C4-2B (cell line): Measurements from ENCODE around the gene HMGXB3.

ENCODE experiments used
- H3K27ac ChIP-seq: fragments of 450-650 bp; 2 replicates; pipeline ENCODE4 v1.5.1; 2017
- ZFX ChIP-seq: fragments of 450-650 bp; IDR thresholded peaks from 2 replicates; pipeline ENCODE4 v1.6.1; 2017
- TF ChIP-seq, protein P1 (sequence below): fragments of 450-650 bp; conservative IDR thresholded peaks from 2 replicates; pipeline ENCODE4 v1.5.1; 2017; ENCODE audit warnings: mild to moderate bottlenecking

Gene HMGXB3

GRCh38 chr5:150013931-150014330 lies 13.4 kb downstream of the HMGXB3 start:
- TF ChIP-seq ZFX: no peak
- TF ChIP-seq, protein P1, sequence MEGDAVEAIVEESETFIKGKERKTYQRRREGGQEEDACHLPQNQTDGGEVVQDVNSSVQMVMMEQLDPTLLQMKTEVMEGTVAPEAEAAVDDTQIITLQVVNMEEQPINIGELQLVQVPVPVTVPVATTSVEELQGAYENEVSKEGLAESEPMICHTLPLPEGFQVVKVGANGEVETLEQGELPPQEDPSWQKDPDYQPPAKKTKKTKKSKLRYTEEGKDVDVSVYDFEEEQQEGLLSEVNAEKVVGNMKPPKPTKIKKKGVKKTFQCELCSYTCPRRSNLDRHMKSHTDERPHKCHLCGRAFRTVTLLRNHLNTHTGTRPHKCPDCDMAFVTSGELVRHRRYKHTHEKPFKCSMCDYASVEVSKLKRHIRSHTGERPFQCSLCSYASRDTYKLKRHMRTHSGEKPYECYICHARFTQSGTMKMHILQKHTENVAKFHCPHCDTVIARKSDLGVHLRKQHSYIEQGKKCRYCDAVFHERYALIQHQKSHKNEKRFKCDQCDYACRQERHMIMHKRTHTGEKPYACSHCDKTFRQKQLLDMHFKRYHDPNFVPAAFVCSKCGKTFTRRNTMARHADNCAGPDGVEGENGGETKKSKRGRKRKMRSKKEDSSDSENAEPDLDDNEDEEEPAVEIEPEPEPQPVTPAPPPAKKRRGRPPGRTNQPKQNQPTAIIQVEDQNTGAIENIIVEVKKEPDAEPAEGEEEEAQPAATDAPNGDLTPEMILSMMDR: no peak
- H3K27ac ChIP-seq: no peak overlapping the region

- TF ChIP-seq, protein P1: no peak
- no peak for TF ChIP-seq ZFX
Measured at GRCh38 chr5:150014456-150014855, 13.9 kb downstream of the HMGXB3 start.

DNA sequence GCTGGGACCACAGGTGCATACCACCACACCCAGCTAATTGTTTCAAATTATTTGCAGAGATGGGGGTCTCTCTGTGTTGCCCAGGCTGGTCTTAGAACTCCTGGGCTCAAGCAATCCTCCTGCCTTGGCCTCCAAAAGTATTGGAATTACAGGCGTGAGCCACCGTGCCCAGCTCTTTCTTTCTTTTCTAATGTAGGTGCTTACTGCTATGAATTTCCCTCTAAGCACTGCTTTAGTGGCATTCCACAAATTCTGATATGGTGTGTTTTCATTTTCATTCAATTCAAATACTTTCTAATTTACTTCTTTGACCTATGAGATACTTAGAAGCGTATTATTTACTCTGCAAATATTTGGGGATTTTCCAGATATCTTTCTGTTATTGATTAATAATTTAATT lies 14.9 kb downstream of the HMGXB3 start:
- no peak for TF ChIP-seq ZFX
- TF ChIP-seq, protein P1: no peak
- no peak overlapping the region for H3K27ac ChIP-seq

More at GRCh38 chr5:150014456-150014855, 13.9 kb downstream of the HMGXB3 start:
- no peak overlapping the region for H3K27ac ChIP-seq

DNA sequence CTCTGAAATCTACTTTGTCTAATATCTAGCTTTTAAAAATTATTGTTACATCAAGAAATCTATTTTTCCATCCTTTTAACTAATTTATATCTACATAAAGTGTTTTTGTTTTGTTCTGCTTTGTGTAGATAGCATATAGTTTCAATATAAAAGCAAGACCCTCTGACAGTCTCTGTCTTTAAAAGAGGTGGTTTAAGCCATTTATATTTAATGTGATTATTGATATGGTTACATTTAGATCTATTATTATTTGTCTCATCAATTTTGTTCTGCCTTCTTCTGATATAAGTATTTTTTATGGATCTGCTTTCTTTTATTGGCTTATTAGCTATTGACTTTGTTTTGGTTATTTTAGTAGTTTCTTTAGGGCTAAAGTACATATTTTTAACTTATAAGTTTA lies 16.0 kb downstream of the HMGXB3 start:
- H3K27ac ChIP-seq: no peak overlapping the region
- TF ChIP-seq, protein P1: no peak
- TF ChIP-seq ZFX: no peak

DNA sequence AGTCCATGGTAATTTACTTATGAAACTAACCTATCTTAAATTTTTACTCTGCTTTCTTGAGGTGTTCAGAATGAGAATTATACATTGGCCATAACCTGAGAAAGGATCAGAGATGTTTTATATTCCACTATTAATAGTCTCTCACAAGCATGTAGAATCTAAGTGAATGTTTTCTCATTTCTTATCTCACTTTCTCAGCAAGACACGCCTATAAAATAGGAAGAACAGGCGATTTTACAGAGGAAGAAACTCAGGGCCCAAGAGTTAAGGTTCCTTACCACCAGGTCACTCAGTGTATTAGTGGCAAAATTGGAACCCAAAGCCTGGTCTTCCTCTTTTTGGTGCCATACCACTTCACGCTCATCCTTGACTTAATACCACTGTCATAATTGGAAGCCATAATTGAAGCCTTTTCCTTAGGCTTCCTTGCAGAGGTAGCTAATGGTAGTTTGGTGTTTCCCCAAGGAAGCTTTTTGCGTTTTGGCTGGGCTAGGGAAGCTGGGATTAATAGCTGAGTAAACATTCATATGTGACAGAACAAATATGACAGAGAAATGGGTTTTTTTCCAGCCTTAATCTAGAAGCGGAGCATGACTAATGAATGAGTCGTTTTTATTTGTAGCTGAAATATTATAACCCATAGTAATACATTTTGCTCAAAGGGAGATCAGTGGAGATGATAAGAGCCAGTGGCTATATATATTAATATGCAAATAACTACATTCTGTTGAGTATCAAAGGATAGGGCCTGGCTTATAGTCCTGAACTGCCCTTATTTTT lies 16.9 kb downstream of the HMGXB3 start:
- no peak overlapping the region for H3K27ac ChIP-seq
- TF ChIP-seq ZFX: no peak
- TF ChIP-seq, protein P1: no peak

DNA sequence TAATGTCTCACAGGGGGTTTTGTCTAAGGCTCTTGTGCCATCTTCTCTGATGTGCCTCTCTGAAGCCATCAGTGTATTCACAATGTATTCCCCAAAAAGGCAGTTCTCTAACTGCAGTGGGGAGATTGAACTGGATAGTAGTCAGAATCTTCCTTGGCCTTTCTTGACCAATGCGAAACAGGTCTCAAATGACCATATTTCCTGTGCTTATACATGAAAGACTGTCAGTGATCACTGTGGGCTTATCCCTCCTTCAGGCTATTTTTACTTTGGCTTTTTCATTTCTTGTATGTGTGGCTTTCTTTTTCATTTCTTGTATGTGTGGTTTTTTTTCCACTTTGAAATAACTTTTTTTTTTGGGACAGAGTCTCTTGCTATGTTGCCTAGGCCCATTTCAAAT lies 19.7 kb downstream of the HMGXB3 start:
- TF ChIP-seq, protein P1: no peak
- no peak for TF ChIP-seq ZFX
- no peak overlapping the region for H3K27ac ChIP-seq

GRCh38 chr5:150021491-150022157 lies 21.1 kb downstream of the HMGXB3 start:
- TF ChIP-seq, protein P1: no peak
- no peak for TF ChIP-seq ZFX
- H3K27ac ChIP-seq: no peak overlapping the region
